GM21576 (cell line): ENCODE data around the gene SHISA6.

Experiments used
- ATAC-seq: cut with Tn5 transposase; IDR thresholded peaks from one replicate; pipeline ENCODE4 v1.9.1; 2021; ENCODE audit warnings: mild to moderate bottlenecking, moderate library complexity; ENCODE audit not compliant: unreplicated experiment

The SHISA6 gene

GRCh38 chr17:11264183-11264871 is 23.3 kb downstream of the SHISA6 start:
- no peak for ATAC-seq

- no peak for ATAC-seq
Measured at GRCh38 chr17:11267999-11268575, 27.1 kb downstream of the SHISA6 start.

GRCh38 chr17:11269210-11269609 is 28.2 kb downstream of the SHISA6 start:
- ATAC-seq = no peak

GRCh38 chr17:11272191-11272590 is 31.2 kb downstream of the SHISA6 start:
- ATAC-seq = no peak

GRCh38 chr17:11273596-11273995 is 32.6 kb downstream of the SHISA6 start:
- ATAC-seq = no peak

- no peak for ATAC-seq
Measured at GRCh38 chr17:11274106-11274505, 33.1 kb downstream of the SHISA6 start.

GRCh38 chr17:11276486-11276885 is 35.5 kb downstream of the SHISA6 start:
- no peak for ATAC-seq

GRCh38 chr17:11278186-11278991 is 37.4 kb downstream of the SHISA6 start:
- ATAC-seq = no peak

- no peak for ATAC-seq
Measured at GRCh38 chr17:11278992-11279270, 37.9 kb downstream of the SHISA6 start.

GRCh38 chr17:11279776-11280344 is 38.8 kb downstream of the SHISA6 start:
- ATAC-seq = no peak

GRCh38 chr17:11282586-11282985 is 41.6 kb downstream of the SHISA6 start:
- no peak for ATAC-seq

- no peak for ATAC-seq
Measured at GRCh38 chr17:11284811-11285210, 43.8 kb downstream of the SHISA6 start.

GRCh38 chr17:11285946-11286345 is 44.9 kb downstream of the SHISA6 start:
- no peak for ATAC-seq

- no peak for ATAC-seq
Measured at GRCh38 chr17:11287791-11288190, 46.8 kb downstream of the SHISA6 start.

GRCh38 chr17:11290814-11291213 is 49.8 kb downstream of the SHISA6 start:
- ATAC-seq = no peak

GRCh38 chr17:11292491-11292890 is 51.5 kb downstream of the SHISA6 start:
- no peak for ATAC-seq

GRCh38 chr17:11293480-11293879 is 52.5 kb downstream of the SHISA6 start:
- ATAC-seq = no peak

GRCh38 chr17:11294826-11295225 is 53.8 kb downstream of the SHISA6 start:
- ATAC-seq = no peak

- ATAC-seq = no peak
Measured at GRCh38 chr17:11296994-11297393, 56.0 kb downstream of the SHISA6 start.

- ATAC-seq = no peak
Measured at GRCh38 chr17:11298401-11298800, 57.4 kb downstream of the SHISA6 start.

- ATAC-seq = no peak
Measured at GRCh38 chr17:11300201-11300600, 59.2 kb downstream of the SHISA6 start.

GRCh38 chr17:11300738-11301137 is 59.7 kb downstream of the SHISA6 start:
- no peak for ATAC-seq
